HEK293T (cell line): ENCODE measurements around the gene TOP3B.

Source experiments
- CTCF ChIA-PET: fragments of 350-600 bp; formaldehyde crosslinking; extraction: SDS; loops from one replicate; lab custom pipeline; 2021; ENCODE audit warnings: antibody characterized with exemption, inconsistent platforms; lab: Yijun Ruan, JAX
- POLR2A ChIA-PET: fragments of 350-600 bp; formaldehyde crosslinking; extraction: SDS; loops from one replicate; lab custom pipeline; 2020; ENCODE audit warnings: antibody characterized with exemption, inconsistent platforms; lab: Yijun Ruan, JAX
- DNase-seq: peaks from one replicate; pipeline ENCODE4 v3.0.0; 2012; ENCODE audit warnings: mixed read lengths; ENCODE audit errors: extremely low spot score
- ARNT ChIP-seq: fragments of 450-650 bp; IDR thresholded peaks from 2 replicates; pipeline ENCODE4 v1.6.1; 2017; ENCODE audit warnings: mild to moderate bottlenecking
- BHLHE40 ChIP-seq: fragments of 450-650 bp; IDR thresholded peaks from 2 replicates; pipeline ENCODE4 v1.6.1; 2016; ENCODE audit warnings: mild to moderate bottlenecking, moderate library complexity, borderline replicate concordance
- CTBP1 ChIP-seq: fragments of 450-650 bp; IDR thresholded peaks from 2 replicates; pipeline ENCODE4 v1.6.1; 2016; ENCODE audit warnings: borderline replicate concordance
- ELF4 ChIP-seq: fragments of 450-650 bp; IDR thresholded peaks from 2 replicates; pipeline ENCODE4 v1.6.1; 2017; ENCODE audit warnings: antibody characterized with exemption
- FOXA1 ChIP-seq: fragments of 450-650 bp; IDR thresholded peaks from 2 replicates; pipeline ENCODE4 v1.6.1; 2016; ENCODE audit warnings: mild to moderate bottlenecking
- FOXK2 ChIP-seq: fragments of 450-650 bp; IDR thresholded peaks from 2 replicates; pipeline ENCODE4 v1.6.1; 2016; ENCODE audit warnings: mild to moderate bottlenecking
- FOXM1 ChIP-seq: fragments of 450-650 bp; IDR thresholded peaks from 2 replicates; pipeline ENCODE4 v1.6.1; 2017; ENCODE audit warnings: mild to moderate bottlenecking, borderline replicate concordance
- HDGF ChIP-seq: fragments of 450-650 bp; IDR thresholded peaks from 2 replicates; pipeline ENCODE4 v1.6.1; 2017; ENCODE audit warnings: antibody characterized with exemption, borderline replicate concordance
- L3MBTL2 ChIP-seq: fragments of 450-650 bp; conservative IDR thresholded peaks from 2 replicates; pipeline ENCODE4 v1.6.1; 2016; ENCODE audit warnings: mild to moderate bottlenecking
- LEF1 ChIP-seq: fragments of 450-650 bp; IDR thresholded peaks from 2 replicates; pipeline ENCODE4 v1.6.1; 2017; ENCODE audit warnings: mild to moderate bottlenecking, borderline replicate concordance
- NFRKB ChIP-seq: fragments of 450-650 bp; IDR thresholded peaks from 2 replicates; pipeline ENCODE4 v1.6.1; 2016; ENCODE audit warnings: mild to moderate bottlenecking, moderate library complexity
- SP1 ChIP-seq: fragments of 450-650 bp; IDR thresholded peaks from 2 replicates; pipeline ENCODE4 v1.6.1; 2017
- SUZ12 ChIP-seq: fragments of 450-650 bp; IDR thresholded peaks from 2 replicates; pipeline ENCODE4 v1.6.1; 2016; ENCODE audit warnings: mild to moderate bottlenecking
- TARDBP ChIP-seq: fragments of 450-650 bp; IDR thresholded peaks from 2 replicates; pipeline ENCODE4 v1.6.1; 2016
- ZNF384 ChIP-seq: fragments of 450-650 bp; IDR thresholded peaks from 2 replicates; pipeline ENCODE4 v1.6.1; 2016
- TF ChIP-seq, protein P1 (sequence below): fragments of 450-650 bp; IDR thresholded peaks from 2 replicates; pipeline ENCODE4 v1.6.1; 2016

The TOP3B gene

GRCh38 chr22:22021162-22021750 is 38.7 kb upstream of the TOP3B start:
- ChIA-PET CTCF (no interaction called here), POLR2A (no interaction called here)

DNA sequence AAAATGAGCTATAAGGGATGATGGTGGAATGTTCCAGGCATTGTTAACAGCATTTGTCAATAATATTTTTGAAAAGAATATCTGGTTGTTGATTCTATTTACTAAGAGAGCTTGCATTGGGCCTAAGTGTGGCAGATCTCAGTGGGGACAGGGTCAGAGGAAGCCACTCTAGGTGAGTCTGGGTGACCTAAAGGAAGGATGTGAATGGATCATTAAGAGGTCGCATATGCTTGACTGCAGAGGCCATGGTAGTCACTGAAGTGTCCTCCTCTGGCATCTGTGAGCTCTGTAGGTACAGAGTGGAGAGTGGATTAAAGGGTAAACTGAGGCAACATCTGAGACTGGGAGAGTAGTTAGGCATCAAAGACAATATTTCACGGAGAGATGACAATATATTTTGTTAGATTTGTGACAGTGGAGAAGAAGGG is 37.9 kb upstream of the TOP3B start:
- ChIA-PET CTCF (no interaction called here), POLR2A (no interaction called here)
- no peak for TF ChIP-seq BHLHE40
- TF ChIP-seq, protein P1, sequence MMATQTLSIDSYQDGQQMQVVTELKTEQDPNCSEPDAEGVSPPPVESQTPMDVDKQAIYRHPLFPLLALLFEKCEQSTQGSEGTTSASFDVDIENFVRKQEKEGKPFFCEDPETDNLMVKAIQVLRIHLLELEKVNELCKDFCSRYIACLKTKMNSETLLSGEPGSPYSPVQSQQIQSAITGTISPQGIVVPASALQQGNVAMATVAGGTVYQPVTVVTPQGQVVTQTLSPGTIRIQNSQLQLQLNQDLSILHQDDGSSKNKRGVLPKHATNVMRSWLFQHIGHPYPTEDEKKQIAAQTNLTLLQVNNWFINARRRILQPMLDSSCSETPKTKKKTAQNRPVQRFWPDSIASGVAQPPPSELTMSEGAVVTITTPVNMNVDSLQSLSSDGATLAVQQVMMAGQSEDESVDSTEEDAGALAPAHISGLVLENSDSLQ: no peak
- TF ChIP-seq SP1: no peak
- no peak for TF ChIP-seq CTBP1
- TF ChIP-seq HDGF: no peak
- no peak for DNase-seq

More at GRCh38 chr22:22021162-22021750, 38.7 kb upstream of the TOP3B start:
- TF ChIP-seq HDGF (no peak), FOXM1 (no peak), TARDBP (no peak), FOXK2 (no peak), FOXA1 (no peak), NFRKB (no peak), ELF4 (no peak), ZNF384 (no peak), CTBP1 (no peak)
- DNase-seq: no peak

DNA sequence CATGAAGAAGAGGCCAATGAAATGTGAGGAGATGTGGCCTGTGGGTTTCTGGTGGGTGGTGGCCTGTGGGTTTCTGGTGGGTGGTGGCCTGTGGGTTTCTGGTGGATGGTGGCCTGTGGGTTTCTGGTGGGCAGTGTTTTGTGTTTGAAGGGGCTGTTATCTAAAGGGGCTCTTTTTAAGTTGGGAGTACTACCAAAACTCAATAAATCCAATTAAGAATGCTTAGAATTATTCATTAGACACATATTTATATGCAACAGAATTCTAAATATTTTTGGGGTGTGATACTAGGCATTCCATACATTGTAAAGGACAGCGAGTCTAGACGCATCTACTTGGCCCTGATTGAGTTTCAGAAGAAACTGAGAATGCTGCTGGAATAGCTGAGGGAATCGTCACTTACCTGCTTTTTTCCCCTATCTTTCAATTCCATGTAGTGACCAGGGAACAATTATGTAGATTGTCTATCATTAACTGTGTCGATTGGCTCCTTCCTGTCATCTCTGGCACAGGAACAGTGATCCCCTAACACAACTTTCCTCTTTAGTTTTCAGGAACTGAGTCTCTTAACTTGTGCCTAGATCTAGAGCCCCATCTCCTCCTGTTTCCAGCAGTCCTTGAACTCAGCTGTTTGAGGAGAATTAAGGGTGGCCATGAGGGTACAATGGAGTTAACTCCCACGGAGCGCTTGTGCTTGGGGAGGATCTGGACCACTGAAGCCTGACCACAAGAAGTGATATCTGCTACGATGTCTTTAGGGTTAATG is 37.3 kb upstream of the TOP3B start:
- ChIA-PET CTCF (no interaction called here), POLR2A (no interaction called here)
- no peak for TF ChIP-seq FOXA1
- no peak for TF ChIP-seq BHLHE40
- DNase-seq: no peak

DNA sequence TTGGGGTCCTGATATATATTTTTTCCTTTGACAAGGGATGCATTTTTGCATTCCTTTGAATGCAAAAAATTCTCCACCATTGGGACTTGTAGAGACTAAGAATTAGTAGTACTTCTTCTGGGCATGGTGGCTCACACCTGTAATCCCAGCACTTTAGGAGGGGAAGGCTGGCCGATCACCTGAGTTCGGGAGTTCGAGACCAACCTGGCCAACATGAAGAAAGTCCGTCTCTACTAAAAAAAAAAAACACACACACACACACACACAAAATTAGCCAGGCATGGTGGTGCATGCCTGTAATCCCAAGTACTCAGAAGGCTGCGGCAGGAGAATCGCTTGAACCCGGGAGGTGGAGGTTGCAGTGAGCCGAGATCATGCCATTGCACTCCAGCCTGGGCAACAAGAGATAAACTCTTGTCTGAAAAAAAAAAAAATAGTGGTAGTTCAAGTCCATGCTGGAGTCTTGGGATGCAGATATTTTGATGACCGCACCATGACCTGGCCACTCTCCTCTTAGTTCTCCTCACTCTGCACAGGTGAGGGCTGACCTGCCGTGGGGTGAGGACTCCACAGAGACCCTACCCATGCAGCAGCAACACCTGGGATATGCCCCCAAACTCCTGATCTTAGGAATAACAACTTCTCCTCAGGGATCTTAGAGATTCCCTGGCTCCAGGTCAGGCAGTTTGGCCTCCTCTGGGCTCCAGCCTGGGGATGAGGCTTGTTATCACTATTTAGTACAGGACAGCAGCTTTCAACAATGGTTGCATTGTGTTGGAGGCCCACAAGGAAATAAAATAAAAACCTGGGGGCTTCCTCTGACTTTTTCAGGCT is 36.5 kb upstream of the TOP3B start:
- no peak for DNase-seq
- ChIA-PET CTCF (interaction anchor here (0.7 kb wide), 1 partner anchor 42 kb away, joined by 3 read pairs; no protein-coding TSS in a partner anchor), POLR2A (no interaction called here)
- no peak for TF ChIP-seq ZNF384

- DNase-seq: no peak
- TF ChIP-seq L3MBTL2: no peak
- TF ChIP-seq SUZ12: no peak
- no peak for TF ChIP-seq CTBP1
- no peak for TF ChIP-seq HDGF
- no peak for TF ChIP-seq ARNT
- TF ChIP-seq FOXA1: no peak
- no peak for TF ChIP-seq LEF1
- TF ChIP-seq TARDBP: no peak
- no peak for TF ChIP-seq SP1
- TF ChIP-seq ZNF384: no peak
- POLR2A ChIA-PET: no interaction called here
- CTCF ChIA-PET: no interaction called here
These were observed 33.0 kb upstream of the TOP3B start for GRCh38 chr22:22015631-22016030.

GRCh38 chr22:22014285-22014659 is 31.7 kb upstream of the TOP3B start:
- ChIA-PET CTCF (no interaction called here), POLR2A (no interaction called here)
- DNase-seq: no peak
- TF ChIP-seq CTBP1: no peak
- no peak for TF ChIP-seq ELF4
- TF ChIP-seq ZNF384: no peak
- TF ChIP-seq BHLHE40: no peak
- TF ChIP-seq SUZ12: no peak
- TF ChIP-seq, protein P1: no peak

- ChIA-PET POLR2A (no interaction called here), CTCF (no interaction called here)
- TF ChIP-seq, protein P1: no peak
- TF ChIP-seq BHLHE40 (no peak), ELF4 (no peak), TARDBP (no peak), SP1 (no peak), FOXK2 (no peak), LEF1 (no peak), NFRKB (no peak), ZNF384 (no peak), ARNT (no peak), FOXA1 (no peak), HDGF (no peak), FOXM1 (no peak), CTBP1 (no peak), SUZ12 (no peak)
- no peak for DNase-seq
These were observed 31.1 kb upstream of the TOP3B start for GRCh38 chr22:22013559-22014284.
